H1 (cell line): ENCODE data around the gene CROCC. TPM values are rescaled to one million over a fixed set of nuclear protein-coding genes. Genes with fewer than 3 reads are reported as not detected.
A peak's percentile ranks its signal among the peaks of the same experiment; 100 is the strongest.

Source experiments
- CTCF ChIA-PET: fragments of 300-600 bp; sonication (Branson Sonifier 250); formaldehyde crosslinking; loops from one replicate; lab custom pipeline; 2021; ENCODE audit not compliant: partially characterized antibody; lab: Charles Lee
- POLR2A ChIA-PET: fragments of 300-600 bp; sonication (Branson Sonifier 250); formaldehyde crosslinking; loops from one replicate; lab custom pipeline; 2021; ENCODE audit warnings: inconsistent platforms; ENCODE audit not compliant: partially characterized antibody; lab: Charles Lee
- DNase-seq, 2 experiments: peaks; one replicate each; pipeline versions ENCODE4 v3.0.0 to v3.0.0-alpha.2; 2010 to 2022; ENCODE audit warnings: low spot score in 2 of 2, low read depth in 1 of 2, mixed read lengths in 1 of 2
- FAIRE-seq: peaks from 2 replicates; lab custom pipeline; 2011; peaks lifted over from hg19 to GRCh38; lab: Jason Lieb, UNC
- H2AFZ ChIP-seq: 2 replicates; pipeline ENCODE4 v1.8.1; 2012; ENCODE audit warnings: low read length, inconsistent platforms
- H2AK5ac ChIP-seq: 2 replicates; pipeline ENCODE4 v1.6.1; 2013; ENCODE audit warnings: low read depth, low read length
- H2BK120ac ChIP-seq: replicated peaks from 2 replicates; pipeline ENCODE3; 2013; ENCODE audit warnings: low read depth, low read length, inconsistent platforms
- H2BK12ac ChIP-seq: 2 replicates; pipeline ENCODE4 v1.6.1; 2013; ENCODE audit warnings: low read depth, low read length
- H2BK15ac ChIP-seq: 2 replicates; pipeline ENCODE4 v1.6.1; 2013; ENCODE audit warnings: low read length
- H2BK20ac ChIP-seq: 2 replicates; pipeline ENCODE4 v1.6.1; 2013; ENCODE audit warnings: low read length
- H2BK5ac ChIP-seq: 2 replicates; pipeline ENCODE4 v1.6.1; 2013; ENCODE audit warnings: low read depth, low read length
- H3K14ac ChIP-seq: 2 replicates; pipeline ENCODE4 v1.6.1; 2013; ENCODE audit warnings: inconsistent platforms; ENCODE audit not compliant: insufficient read length
- H3K18ac ChIP-seq: 2 replicates; pipeline ENCODE4 v1.6.1; 2013; ENCODE audit warnings: low read length; ENCODE audit errors: extremely low read depth
- H3K23ac ChIP-seq: 2 replicates; pipeline ENCODE4 v1.6.1; 2013; ENCODE audit warnings: inconsistent platforms; ENCODE audit not compliant: insufficient read length
- H3K23me2 ChIP-seq: 2 replicates; pipeline ENCODE4 v1.6.1; 2013; ENCODE audit warnings: low read depth, low read length
- H3K27ac ChIP-seq: 2 replicates; pipeline ENCODE4 v1.6.1; 2011; ENCODE audit warnings: low read depth, low read length, inconsistent platforms
- H3K27me3 ChIP-seq, 4 experiments: replicated peaks in 1 of 4; 1 replicate in 1 of 4; 2 replicates in 3 of 4; pipeline versions ENCODE4 v1.6.1 to v1.8.1; 2011 to 2013; ENCODE audit warnings: low read length in 3 of 4, mild to moderate bottlenecking in 3 of 4, inconsistent platforms in 2 of 4, mixed read lengths in 2 of 4, moderate library complexity in 1 of 4; ENCODE audit not compliant: control insufficient read depth in 3 of 4, insufficient read depth in 3 of 4; ENCODE audit errors: extremely low read depth in 1 of 4
- H3K36me3 ChIP-seq, 4 experiments: 2 replicates each; pipeline versions ENCODE4 v1.6.1 to v1.8.1; 2011 to 2013; ENCODE audit warnings: mild to moderate bottlenecking in 4 of 4, low read length in 3 of 4, moderate library complexity in 2 of 4, control low read depth in 1 of 4, inconsistent platforms in 1 of 4; ENCODE audit not compliant: insufficient read depth in 4 of 4, control insufficient read depth in 2 of 4
- H3K4ac ChIP-seq: replicated peaks from 2 replicates; pipeline ENCODE3; 2013; ENCODE audit warnings: low read length, low read depth, mixed read lengths, inconsistent platforms; ENCODE audit not compliant: insufficient read length
- H3K4me1 ChIP-seq, 4 experiments: replicated peaks in 1 of 4; 1 replicate in 1 of 4; 2 replicates in 3 of 4; pipeline versions ENCODE4 v1.6.1 to v1.8.1; 2011 to 2013; ENCODE audit warnings: low read length in 3 of 4, inconsistent platforms in 2 of 4, mixed read lengths in 1 of 4; ENCODE audit not compliant: insufficient read depth in 4 of 4, control insufficient read depth in 3 of 4
- H3K4me2 ChIP-seq, 2 experiments: 2 replicates each; pipeline versions ENCODE4 v1.6.1 to v1.8.1; 2011 to 2013; ENCODE audit warnings: low read depth in 2 of 2, low read length in 2 of 2, control low read depth in 1 of 2, inconsistent platforms in 1 of 2, mild to moderate bottlenecking in 1 of 2; ENCODE audit not compliant: insufficient read depth in 1 of 2
- H3K4me3 ChIP-seq, 4 experiments: fragments of 200-600, 300-600 bp in 1 of 4; sonication (generic), shearing (Covaris generic), sonication (Bioruptor Twin) in 1 of 4; 2 replicates each; pipeline versions ENCODE4 v1.5.1 to v1.8.1; 2011 to 2016; ENCODE audit warnings: low read length in 4 of 4, low read depth in 3 of 4, control low read depth in 2 of 4, inconsistent platforms in 2 of 4, mild to moderate bottlenecking in 2 of 4, mixed read lengths in 1 of 4, moderate library complexity in 1 of 4; ENCODE audit not compliant: insufficient read depth in 2 of 4; ENCODE audit errors: extremely low read depth in 1 of 4
- H3K56ac ChIP-seq: replicated peaks from 2 replicates; pipeline ENCODE3; 2013; ENCODE audit warnings: low read depth, mild to moderate bottlenecking, mixed read lengths, low read length, inconsistent platforms; ENCODE audit not compliant: insufficient read length
- H3K79me1 ChIP-seq: 2 replicates; pipeline ENCODE4 v1.6.1; 2013; ENCODE audit warnings: low read depth, low read length, control low read depth
- H3K79me2 ChIP-seq, 2 experiments: 2 replicates each; pipeline versions ENCODE4 v1.6.1 to v1.8.1; 2012 to 2013; ENCODE audit warnings: low read length in 2 of 2, mild to moderate bottlenecking in 2 of 2, inconsistent platforms in 1 of 2; ENCODE audit not compliant: insufficient read depth in 2 of 2, control insufficient read depth in 1 of 2
- H3K9ac ChIP-seq, 4 experiments: replicated peaks in 1 of 4; 1 replicate in 1 of 4; 2 replicates in 3 of 4; pipeline versions ENCODE4 v1.6.1 to v1.8.1; 2011 to 2013; ENCODE audit warnings: low read depth in 3 of 4, low read length in 3 of 4, control low read depth in 2 of 4, mild to moderate bottlenecking in 2 of 4, moderate library complexity in 2 of 4, inconsistent platforms in 1 of 4; ENCODE audit errors: extremely low read depth in 1 of 4
- H3K9me3 ChIP-seq, 2 experiments: 2 replicates each; pipeline versions ENCODE4 v1.6.1 to v1.8.1; 2012 to 2013; ENCODE audit warnings: mild to moderate bottlenecking in 2 of 2, moderate library complexity in 2 of 2, control low read depth in 1 of 2, inconsistent platforms in 1 of 2, low read depth in 1 of 2, low read length in 1 of 2, mixed read lengths in 1 of 2; ENCODE audit not compliant: insufficient read depth in 2 of 2
- H4K20me1 ChIP-seq, 2 experiments: replicated peaks in 1 of 2; 2 replicates each; pipeline versions ENCODE3 to v1.8.1; 2011 to 2013; ENCODE audit warnings: inconsistent platforms in 2 of 2, low read length in 2 of 2, mild to moderate bottlenecking in 1 of 2; ENCODE audit not compliant: insufficient read depth in 2 of 2, control insufficient read depth in 1 of 2
- H4K5ac ChIP-seq: 2 replicates; pipeline ENCODE4 v1.6.1; 2013; ENCODE audit warnings: low read length, low read depth, mixed read lengths, inconsistent platforms; ENCODE audit not compliant: insufficient read length
- H4K8ac ChIP-seq: 2 replicates; pipeline ENCODE4 v1.8.0; 2013; ENCODE audit warnings: mild to moderate bottlenecking, moderate library complexity, low read length, inconsistent platforms; ENCODE audit not compliant: insufficient read depth; ENCODE audit errors: extremely low read depth
- H4K91ac ChIP-seq: replicated peaks from 2 replicates; pipeline ENCODE3; 2013; ENCODE audit warnings: low read length, mixed read lengths, inconsistent platforms; ENCODE audit not compliant: insufficient read length
- BCL11A ChIP-seq, 2 experiments: IDR thresholded peaks; one replicate each; pipeline ENCODE4 v1.6.1; 2011; ENCODE audit warnings: low read depth in 2 of 2, low read length in 2 of 2, mild to moderate bottlenecking in 2 of 2
- CTBP2 ChIP-seq: IDR thresholded peaks from 2 replicates; pipeline ENCODE4 v1.7.0; 2011; ENCODE audit warnings: borderline replicate concordance, mild to moderate bottlenecking, moderate library complexity, mixed read lengths, low read length; ENCODE audit not compliant: insufficient read depth, insufficient read length
- MAFK ChIP-seq: IDR thresholded peaks from 2 replicates; pipeline ENCODE4 v1.6.1; 2012; ENCODE audit warnings: low read depth, mild to moderate bottlenecking, improper control_type of control experiment, low read length
- PHF8 ChIP-seq: fragments of 200-600 bp; sonication (generic); conservative IDR thresholded peaks from 2 replicates; pipeline ENCODE4 v1.7.1; 2012; ENCODE audit warnings: low read depth, mild to moderate bottlenecking, inconsistent platforms, low read length, moderate library complexity
- RXRA ChIP-seq: IDR thresholded peaks from 2 replicates; pipeline ENCODE4 v1.6.1; 2011; ENCODE audit warnings: low read depth, mild to moderate bottlenecking, low read length, moderate library complexity; ENCODE audit not compliant: insufficient read depth
- SIN3A ChIP-seq, 2 experiments: IDR thresholded peaks in 1 of 2; conservative IDR thresholded peaks in 1 of 2; 2 replicates each; pipeline ENCODE4 v1.6.1; 2011 to 2012; ENCODE audit warnings: low read length in 2 of 2, improper control_type of control experiment in 1 of 2, low read depth in 1 of 2, mild to moderate bottlenecking in 1 of 2
- TAF7 ChIP-seq: optimal IDR thresholded peaks from 2 replicates; pipeline ENCODE3; 2011; ENCODE audit warnings: low read depth, mild to moderate bottlenecking, inconsistent platforms, low read length, moderate library complexity, borderline replicate concordance
- TEAD4 ChIP-seq: IDR thresholded peaks from 2 replicates; pipeline ENCODE4 v1.6.1; 2012; ENCODE audit warnings: low read depth, low read length, inconsistent platforms, mixed read lengths
- whole genome bisulfite sequencing, 2 experiments: shearing (Covaris generic) in 1 of 2; methylation state at CpG; one replicate each; pipeline versions ENCODE4 v1.1.6 to v1.1.7; 2013 to 2015; ENCODE audit warnings: low lambda C conversion rate in 2 of 2, mixed read lengths in 2 of 2, inconsistent platforms in 1 of 2, low coverage in 1 of 2, missing lambda C conversion rate in 1 of 2; ENCODE audit not compliant: insufficient replicate concordance in 2 of 2, insufficient coverage in 1 of 2, insufficient read length in 1 of 2; ENCODE audit errors: extremely low coverage in 1 of 2, missing lambda C conversion rate in 1 of 2; 5-methylcytosine and 5-hydroxymethylcytosine counted together
- polyA plus RNA-seq, 7 experiments: library from polyadenylated mRNA; depleted of rRNA in 3 of 7; stranded (reverse) in 5 of 7; unstranded in 2 of 7; fragments of >200 nt in 5 of 7; fragments of 200-250 nt in 2 of 7; gene quantifications; 1 replicate in 5 of 7; 2 replicates in 1 of 7; 4 replicates in 1 of 7; pipeline versions ENCODE4 v1.2.1 to v1.2.3, GENCODE V29; 2011 to 2013; ENCODE audit warnings: missing spikeins in 2 of 7, mixed read lengths in 2 of 7
- total RNA-seq: library from RNA; stranded (reverse); fragmentation: NEBNext Ultra II Directional; extraction: Animal tissue kit (Norgen Biotek cat#: 25700); gene quantifications from 2 replicates; pipeline ENCODE4 v1.2.1, GENCODE V29; 2021

The CROCC gene
- total and polyA plus RNA-seq, 2 of the 8 experiments (the other 6 are each of a cell fraction or from before 2014, with no cell fraction given) = 12.1 to 39.5 TPM

- CTCF ChIA-PET = interaction anchor here (0.6 to 14.2 kb wide), 7 partner anchors 10 to 150 kb away, joined by 3 to 267 read pairs (median 4); no protein-coding TSS in a partner anchor
- Histone ChIP-seq H2AFZ (no peak overlapping the region), H4K91ac (no peak overlapping the region), H3K14ac (no peak overlapping the region), H2BK15ac (no peak overlapping the region), H3K23ac (no peak overlapping the region), H3K23me2 (no peaks in the 10 kb centered on the region), H3K9me3 (no peaks in the 10 kb centered on the region), H4K8ac (no peak overlapping the region), H3K9ac (no peak overlapping the region), H3K79me1 (no peaks in the 10 kb centered on the region), H3K4ac (no peak overlapping the region), H2BK20ac (no peak overlapping the region), H3K56ac (no peak overlapping the region), H3K4me2 (no peak overlapping the region), H3K36me3 (peaks cover 2 to 6% (median 4%) of the 10 kb centered on the region in 4 experiments; a peak in 5 of 8 replicates), H2AK5ac (no peak overlapping the region), H3K27me3 (no peaks in the 10 kb centered on the region), H2BK120ac (no peak overlapping the region), H3K27ac (no peak overlapping the region), H4K5ac (no peak overlapping the region), H3K4me3 (no peak overlapping the region), H2BK12ac (no peak overlapping the region), H3K79me2 (no peaks in the 10 kb centered on the region), H3K18ac (no peak overlapping the region), H4K20me1 (peaks cover 0 to 3% of the 10 kb centered on the region in 2 experiments), H2BK5ac (no peak overlapping the region), H3K4me1 (no peaks in the 10 kb centered on the region)
- 89% methylated on average over 12 of the region's 12 CpGs; no CpG with 5 or more reads in 1 of the 2 experiments for WGBS, 2 experiments
- DNase-seq (peak in 1 of 2 experiments; percentile 42), FAIRE-seq (no peak)
- POLR2A ChIA-PET = interaction anchor here (1.9 to 2.7 kb wide), 4 partner anchors 13 to 45 kb away, joined by 4 to 16 read pairs (median 9); no protein-coding TSS in a partner anchor
- TF ChIP-seq MAFK = no peak
- no peak for TF ChIP-seq RXRA
- TF ChIP-seq PHF8 = no peak
- no peak for TF ChIP-seq SIN3A (conservative IDR thresholded peaks at IDR 0.05 in 1 of 2, IDR thresholded peaks at IDR 0.05 in 1 of 2; ENCODE audit: low read depth in 1 of 2, low read length in 2 of 2)
- TF ChIP-seq TAF7 = no peak
- no peak for TF ChIP-seq BCL11A (IDR thresholded peaks at IDR 0.05; ENCODE audit: low read depth in 2 of 2, low read length in 2 of 2)
- TF ChIP-seq TEAD4 = no peak
- no peak for TF ChIP-seq CTBP2
Measured at GRCh38 chr1:16991571-16991970, 69.8 kb downstream of the CROCC start.
